Measurements from ENCODE around the gene ARHGEF1.
A peak's percentile ranks its signal among the peaks of the same experiment; 100 is the strongest.

Gene ARHGEF1

GRCh38 chr19:41886761-41887710, 4.1 kb downstream of the ARHGEF1 start:
- no peak for DNase-seq

DNA sequence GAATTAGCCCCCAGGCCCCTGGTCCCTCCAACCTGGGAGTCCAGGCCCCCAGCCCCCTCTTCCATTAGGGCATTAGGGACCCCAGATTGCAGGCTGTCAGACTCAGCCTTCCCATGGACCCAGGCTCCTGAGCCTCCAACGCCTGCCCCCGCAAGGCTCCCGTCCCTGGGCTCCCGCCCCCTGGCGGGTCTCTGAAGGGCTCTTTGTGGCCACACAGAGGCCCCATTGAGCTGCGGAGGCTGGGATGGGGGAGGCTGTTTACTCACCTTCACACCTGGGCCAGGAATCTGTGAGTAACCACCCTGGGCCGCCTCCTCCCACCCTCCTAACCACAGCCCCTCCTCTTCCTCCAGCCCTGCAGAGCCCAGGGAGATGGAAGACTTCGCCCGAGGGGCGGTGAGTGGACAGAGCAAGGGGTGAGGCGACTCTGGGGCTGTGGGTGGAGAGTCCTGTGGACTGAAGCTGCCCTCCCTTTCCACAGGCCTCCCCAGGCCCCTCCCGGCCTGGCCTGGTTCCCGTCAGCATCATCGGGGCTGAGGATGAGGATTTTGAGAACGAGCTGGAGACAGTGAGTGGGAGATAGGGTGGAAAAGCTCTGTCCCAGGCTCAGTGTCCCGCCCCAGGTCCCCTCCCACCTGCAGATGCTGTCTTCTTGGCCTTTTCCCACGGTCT, 4.9 kb downstream of the ARHGEF1 start:
- DNase-seq: peak; percentile 99

DNA sequence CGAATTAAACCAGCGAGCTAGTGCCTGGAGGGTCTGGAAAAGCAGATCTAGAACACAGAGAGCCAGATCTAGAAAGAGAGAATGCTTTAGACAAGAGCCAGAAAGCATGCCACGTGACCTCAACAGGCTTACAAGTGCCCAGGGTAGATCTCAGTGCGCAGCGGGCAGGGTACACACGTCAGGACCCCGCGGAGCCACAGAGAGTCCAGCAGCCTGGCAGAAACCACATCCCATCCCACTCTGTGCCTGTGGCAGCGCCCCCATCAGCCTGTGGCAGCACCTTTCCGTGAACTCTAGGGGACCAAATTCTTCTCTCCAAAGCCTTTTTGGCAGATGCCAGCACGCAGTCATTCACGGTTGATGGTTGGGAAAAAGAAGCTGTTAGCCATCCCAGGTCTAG, 5.9 kb downstream of the ARHGEF1 start:
- DNase-seq: no peak

DNA sequence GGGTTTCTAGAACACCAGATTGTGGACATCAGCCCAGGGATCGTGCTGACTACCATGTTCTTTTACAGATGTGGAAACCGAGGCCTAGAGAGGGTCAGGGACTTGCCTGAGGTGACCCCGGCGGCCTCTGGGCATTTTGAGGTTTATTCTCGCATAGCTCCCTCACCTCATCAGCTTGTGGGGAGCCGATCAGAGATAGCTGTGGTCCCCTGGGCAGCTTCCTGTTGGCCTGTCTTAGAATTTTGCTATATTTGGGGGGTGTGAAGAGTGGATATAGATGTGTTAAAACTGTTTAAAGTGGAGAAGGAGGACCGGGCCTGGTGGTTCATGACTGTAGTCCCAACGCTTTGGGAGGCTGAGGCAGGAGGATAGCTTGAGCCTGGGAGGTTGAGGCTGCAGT, 6.9 kb downstream of the ARHGEF1 start:
- DNase-seq: no peak

DNA sequence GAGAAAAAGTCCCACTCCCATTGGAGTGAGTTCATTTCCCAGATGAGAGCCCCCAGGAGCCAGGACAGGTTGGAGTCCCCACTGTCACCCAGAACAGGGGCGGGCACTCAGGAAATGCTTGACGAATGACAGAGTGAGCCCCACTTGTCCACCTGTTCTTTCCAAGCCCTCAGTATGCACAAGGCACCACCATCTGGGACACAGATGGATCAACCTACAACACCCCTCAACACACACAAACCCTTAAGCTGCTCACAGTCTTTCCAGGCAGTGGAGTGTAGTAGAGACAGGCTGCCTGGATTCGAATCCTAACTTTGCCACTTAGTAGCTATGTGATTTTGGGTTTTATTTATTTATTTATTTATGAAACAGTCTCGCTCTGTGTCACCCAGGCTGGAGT, 8.0 kb downstream of the ARHGEF1 start:
- no peak for DNase-seq

DNA sequence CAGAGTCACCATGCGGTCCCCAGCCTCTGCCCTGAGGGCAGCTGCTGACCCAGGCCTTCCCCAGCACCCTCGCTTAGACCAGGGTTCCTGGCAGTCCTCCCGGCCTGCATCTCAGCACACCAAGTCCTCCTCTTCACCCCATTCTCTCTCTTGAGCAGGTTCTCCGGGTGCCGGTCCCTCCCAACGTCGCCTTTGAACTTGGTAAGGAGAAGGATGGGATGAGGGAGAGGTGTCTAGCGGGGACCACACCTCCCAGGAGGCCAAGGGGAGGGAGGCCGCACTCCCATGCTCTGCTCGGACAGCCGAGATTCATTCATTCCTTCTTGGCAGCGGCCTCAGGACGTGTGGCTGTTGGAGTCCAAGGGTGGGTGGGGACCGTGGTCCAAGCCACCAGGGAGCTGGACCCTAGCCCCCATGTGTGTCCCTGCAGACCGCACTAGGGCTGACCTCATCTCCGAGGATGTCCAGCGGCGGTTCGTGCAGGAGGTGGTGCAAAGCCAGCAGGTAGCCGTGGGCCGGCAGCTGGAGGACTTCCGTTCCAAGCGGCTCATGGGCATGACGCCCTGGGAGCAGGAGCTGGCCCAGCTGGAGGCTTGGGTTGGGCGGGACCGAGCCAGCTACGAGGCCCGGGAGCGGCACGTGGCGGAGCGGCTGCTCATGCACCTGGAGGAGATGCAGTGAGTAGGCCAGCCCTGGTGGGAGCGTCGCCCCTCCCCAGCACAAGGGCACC, 9.4 kb downstream of the ARHGEF1 start:
- DNase-seq: no peak

GRCh38 chr19:41893899-41894298, 10.9 kb downstream of the ARHGEF1 start:
- DNase-seq: no peak

DNA sequence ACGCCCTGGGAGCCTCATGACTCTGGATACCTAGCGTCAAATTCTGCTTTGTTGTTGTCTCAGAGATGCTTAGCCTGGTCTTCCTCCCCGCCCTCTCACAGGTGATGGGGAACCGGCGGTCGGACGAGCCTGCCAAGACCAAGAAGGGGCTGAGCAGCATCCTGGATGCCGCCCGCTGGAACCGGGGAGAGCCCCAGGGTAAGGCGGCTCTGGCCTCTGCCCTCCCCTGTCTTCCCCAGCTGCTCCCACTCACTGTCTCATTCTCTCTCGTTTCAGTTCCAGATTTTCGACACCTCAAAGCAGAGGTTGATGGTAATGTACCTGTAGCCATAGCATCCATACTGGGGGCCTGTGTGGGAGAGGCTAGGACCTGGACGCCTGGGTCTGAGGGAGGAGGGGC, 11.4 kb downstream of the ARHGEF1 start:
- DNase-seq: no peak

- no peak for DNase-seq
These were observed 13.0 kb downstream of the ARHGEF1 start for GRCh38 chr19:41895745-41896580.

GRCh38 chr19:41896581-41896942, 13.6 kb downstream of the ARHGEF1 start:
- no peak for DNase-seq

- no peak for DNase-seq
These were observed 14.2 kb downstream of the ARHGEF1 start for GRCh38 chr19:41897181-41897580.

- no peak for DNase-seq
These were observed 14.8 kb downstream of the ARHGEF1 start for GRCh38 chr19:41897820-41898219.

DNA sequence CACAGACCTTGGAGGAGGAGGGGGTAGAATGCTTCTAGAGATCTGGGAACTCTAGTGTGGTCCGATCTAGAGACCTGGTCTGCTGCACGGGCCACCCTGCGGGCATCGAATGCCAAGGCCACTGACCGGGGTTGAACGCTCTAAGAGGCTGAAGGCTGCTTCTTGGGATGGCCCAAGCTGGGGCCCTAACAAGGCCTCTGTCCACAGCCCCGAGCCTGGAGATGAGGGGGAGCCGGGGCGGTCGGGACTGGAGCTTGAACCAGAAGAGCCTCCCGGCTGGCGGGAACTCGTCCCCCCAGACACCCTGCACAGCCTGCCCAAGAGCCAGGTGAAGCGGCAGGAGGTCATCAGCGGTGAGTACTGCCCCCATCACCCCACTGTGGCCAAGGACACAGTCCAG, 15.3 kb downstream of the ARHGEF1 start:
- DNase-seq: no peak

DNA sequence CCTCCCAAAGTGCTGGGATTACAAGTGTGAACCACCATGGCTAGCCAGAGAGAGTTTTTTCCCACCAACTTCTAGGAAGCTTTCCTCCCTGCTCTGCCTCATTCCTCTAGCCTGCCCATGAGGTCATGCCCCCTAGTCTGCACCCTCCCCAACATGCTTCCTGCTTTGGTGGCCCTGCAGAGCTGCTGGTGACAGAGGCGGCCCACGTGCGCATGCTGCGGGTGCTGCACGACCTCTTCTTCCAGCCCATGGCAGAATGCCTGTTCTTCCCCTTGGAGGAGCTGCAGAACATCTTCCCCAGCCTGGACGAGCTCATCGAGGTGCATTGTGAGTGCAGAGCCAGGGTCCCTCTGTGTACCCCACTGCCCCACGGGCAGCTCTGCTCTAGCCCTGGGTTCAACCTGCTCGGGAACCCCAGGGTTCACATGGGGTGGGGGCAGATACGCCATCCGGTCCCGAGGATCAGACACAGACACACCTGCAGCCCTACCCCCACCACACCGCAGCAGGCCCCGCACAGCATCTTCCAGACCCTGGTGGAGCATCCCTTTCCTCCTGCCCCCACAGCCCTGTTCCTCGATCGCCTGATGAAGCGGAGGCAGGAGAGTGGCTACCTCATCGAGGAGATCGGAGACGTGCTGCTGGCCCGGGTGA, 18.9 kb downstream of the ARHGEF1 start:
- DNase-seq: no peak

DNA sequence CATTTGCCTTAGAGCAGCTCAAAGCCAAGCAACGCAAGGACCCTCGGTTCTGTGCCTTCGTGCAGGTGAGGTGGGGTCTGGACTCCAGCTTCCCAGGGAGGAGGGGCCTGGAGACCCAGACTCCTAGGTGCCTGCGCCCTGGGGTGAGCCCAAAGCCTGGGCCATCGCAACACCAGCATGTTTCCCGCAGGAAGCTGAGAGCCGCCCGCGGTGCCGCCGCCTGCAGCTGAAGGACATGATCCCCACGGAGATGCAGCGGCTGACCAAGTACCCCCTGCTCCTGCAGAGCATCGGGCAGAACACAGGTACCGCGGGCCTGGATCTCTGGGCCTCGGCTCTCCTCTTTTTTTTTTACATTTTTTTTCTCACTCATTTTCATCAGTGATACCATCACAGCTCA, 19.6 kb downstream of the ARHGEF1 start:
- no peak for DNase-seq

DNA sequence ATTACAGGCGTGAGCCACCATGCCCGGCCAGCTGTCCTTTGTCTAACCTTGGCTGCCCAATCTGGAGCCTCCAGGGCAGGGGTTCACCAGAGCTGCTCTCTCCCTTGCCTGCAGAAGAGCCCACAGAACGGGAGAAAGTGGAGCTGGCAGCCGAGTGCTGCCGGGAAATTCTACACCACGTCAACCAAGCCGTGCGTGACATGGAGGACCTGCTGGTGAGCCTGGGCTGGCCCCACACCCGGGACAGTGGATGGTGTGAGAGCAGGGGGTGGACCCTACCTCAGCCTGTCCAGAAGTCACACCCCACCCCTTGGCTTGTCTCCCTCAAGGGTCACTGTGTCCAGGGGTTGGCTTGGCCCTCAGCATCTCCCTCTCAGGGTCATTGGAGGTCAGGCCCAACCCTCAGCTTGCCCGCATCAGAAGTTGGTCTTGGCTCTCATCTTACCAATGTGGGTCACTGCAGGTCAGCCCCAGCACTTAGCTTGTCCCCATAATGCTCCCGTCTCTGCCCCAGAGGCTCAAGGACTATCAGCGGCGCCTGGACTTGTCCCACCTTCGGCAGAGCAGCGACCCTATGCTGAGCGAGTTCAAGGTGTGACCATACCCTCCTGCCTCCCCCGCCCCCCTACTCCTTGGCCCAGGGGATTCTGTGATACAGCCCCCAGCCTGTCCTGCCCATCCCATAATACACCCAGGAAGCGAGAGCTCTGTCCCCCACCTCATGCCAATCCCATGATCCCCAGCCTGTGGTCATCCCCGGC, 20.4 kb downstream of the ARHGEF1 start:
- no peak for DNase-seq

GRCh38 chr19:41904118-41904870, 21.3 kb downstream of the ARHGEF1 start:
- no peak for DNase-seq

DNA sequence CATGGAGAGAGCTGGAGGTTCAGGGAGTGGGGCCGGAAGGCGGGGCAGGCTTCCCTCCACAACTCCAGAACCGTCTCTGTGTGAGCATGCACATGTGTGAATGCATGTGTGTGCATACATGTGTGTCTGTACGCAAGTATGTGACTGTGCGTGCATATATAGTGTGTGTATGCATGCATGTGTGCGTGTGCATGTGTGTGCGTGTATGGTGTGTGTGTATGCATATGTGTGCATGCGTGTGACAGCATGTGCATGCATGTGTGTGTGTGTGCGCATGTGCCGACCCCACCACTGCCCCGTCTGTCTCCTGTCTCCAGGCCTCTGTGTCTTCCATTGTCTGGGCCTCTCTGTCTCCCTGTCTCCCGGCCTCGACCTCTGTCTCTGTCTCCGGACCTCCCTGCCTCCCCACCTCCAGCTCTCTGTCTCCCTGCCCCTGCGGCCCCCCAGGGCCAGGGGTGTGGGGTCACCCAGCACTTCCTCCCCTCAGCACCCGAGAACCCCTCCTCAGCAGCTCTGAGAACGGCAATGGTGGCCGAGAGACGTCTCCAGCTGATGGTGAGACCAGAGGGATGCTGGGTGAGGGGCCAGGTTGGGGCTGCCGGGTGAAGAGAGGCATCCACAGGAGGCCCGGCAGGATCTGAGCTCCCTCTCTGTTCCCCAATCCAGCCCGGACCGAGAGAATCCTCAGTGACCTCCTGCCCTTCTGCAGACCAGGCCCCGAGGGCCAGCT, 22.5 kb downstream of the ARHGEF1 start:
- no peak for DNase-seq

GRCh38 chr19:41906271-41906670, 23.3 kb downstream of the ARHGEF1 start:
- no peak for DNase-seq

Measured in islet precursor cell (in vitro differentiated cells).